ENCODE measurements around the gene CBFA2T2.

DNA sequence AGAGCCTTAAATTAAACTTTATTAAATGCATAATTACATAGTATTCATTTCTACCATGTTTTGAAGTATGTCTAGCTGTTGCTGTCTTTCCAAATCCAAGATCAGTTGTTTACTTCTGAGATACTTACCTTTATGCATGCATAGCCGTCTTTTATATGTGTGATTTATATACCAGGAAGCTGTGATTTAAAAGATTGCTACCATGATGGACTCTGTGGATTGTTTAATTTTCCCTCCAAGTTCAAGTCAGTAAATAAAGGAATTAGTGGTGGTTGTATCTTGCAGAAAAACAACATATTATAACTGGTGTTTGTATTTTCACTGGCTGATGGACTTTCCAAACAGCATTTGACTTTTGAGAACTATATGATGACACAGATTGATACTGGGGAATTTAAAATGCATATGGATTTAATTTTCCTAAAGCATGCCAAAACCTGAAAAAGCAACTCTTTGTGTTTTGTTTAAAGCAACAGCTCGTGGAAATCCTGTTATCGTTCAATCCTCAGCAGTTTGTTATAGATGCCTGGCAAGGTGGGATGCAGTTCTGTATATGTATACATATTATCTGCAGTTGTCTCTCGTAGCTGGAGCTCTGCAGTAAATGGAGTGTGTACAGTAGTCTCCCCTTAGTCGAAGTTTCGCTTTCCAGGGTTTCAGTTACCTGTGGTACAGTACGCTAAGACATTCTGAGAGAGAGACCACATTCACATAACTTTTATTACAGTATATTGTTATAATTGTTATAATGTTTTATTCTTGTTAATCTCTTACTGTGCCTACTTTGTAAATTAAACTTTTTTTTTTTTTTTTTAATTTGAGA, 77.1 kb downstream of the CBFA2T2 start:
- TF ChIP-seq, protein P1, sequence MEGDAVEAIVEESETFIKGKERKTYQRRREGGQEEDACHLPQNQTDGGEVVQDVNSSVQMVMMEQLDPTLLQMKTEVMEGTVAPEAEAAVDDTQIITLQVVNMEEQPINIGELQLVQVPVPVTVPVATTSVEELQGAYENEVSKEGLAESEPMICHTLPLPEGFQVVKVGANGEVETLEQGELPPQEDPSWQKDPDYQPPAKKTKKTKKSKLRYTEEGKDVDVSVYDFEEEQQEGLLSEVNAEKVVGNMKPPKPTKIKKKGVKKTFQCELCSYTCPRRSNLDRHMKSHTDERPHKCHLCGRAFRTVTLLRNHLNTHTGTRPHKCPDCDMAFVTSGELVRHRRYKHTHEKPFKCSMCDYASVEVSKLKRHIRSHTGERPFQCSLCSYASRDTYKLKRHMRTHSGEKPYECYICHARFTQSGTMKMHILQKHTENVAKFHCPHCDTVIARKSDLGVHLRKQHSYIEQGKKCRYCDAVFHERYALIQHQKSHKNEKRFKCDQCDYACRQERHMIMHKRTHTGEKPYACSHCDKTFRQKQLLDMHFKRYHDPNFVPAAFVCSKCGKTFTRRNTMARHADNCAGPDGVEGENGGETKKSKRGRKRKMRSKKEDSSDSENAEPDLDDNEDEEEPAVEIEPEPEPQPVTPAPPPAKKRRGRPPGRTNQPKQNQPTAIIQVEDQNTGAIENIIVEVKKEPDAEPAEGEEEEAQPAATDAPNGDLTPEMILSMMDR (IDR thresholded peaks at IDR 0.05), result no peak
- no peak for TF ChIP-seq EZH2 (IDR thresholded peaks at IDR 0.05; ENCODE audit: borderline replicate concordance, insufficient read depth, low read depth, low read length, poor library complexity, severe bottlenecking)

Measured in B cell (primary cell).